Measurements from ENCODE around the gene BMP6. TPM values are rescaled to one million over a fixed set of nuclear protein-coding genes. Genes with fewer than 3 reads are reported as not detected.

BMP6 gene
- total RNA-seq, 1 experiment from 2014 or later = 1.6 TPM

DNA sequence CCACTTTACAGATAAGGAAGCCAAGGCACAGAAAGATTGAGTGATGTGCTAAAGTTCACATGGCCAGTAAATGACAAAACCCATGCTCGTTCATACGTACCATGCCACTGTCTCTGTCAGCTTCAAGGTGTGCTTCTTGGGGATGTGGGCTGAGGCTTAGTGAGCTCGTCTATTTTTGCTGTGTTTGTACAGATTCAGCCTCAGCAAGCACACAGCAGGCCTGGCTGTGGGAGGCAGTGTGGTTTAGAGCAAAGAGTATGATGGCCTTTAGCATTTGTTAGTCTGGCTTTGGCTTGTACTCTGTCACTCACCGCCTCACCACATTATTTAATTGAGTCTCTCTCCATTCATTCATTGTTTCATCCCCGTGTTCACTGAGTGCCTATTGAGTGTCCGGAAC is 55.3 kb downstream of the BMP6 start:
- CTCF ChIA-PET = no interaction called here
- ATAC-seq (no peak), DNase-seq (ENCODE audit: low read depth, low spot score) (no peak)
- no peaks in the 10 kb centered on the region for H3K36me3 ChIP-seq (ENCODE audit: control insufficient read depth in 1 of 2, insufficient read depth in 2 of 2, low read length in 2 of 2)
- H3K9me2 ChIP-seq (ENCODE audit: insufficient read depth) = no peaks in the 10 kb centered on the region
- intact Hi-C loops (cut with micrococcal nuclease) = no loop called here
- H2AFZ ChIP-seq (ENCODE audit: low read depth, low read length, poor library complexity, severe bottlenecking) = no peak overlapping the region
- H3K4me2 ChIP-seq (ENCODE audit: low read length) = no peak overlapping the region
- POLR2A ChIA-PET = no interaction called here
- H3K27ac ChIP-seq (ENCODE audit: low read depth, low read length) = no peak overlapping the region
- RAD21 ChIA-PET (ENCODE audit: low non-redundant PET in 1 of 2, low total read pairs in 2 of 2, uncharacterized antibody in 2 of 2, unreplicated experiment in 2 of 2) = no interaction called here
- no peaks in the 10 kb centered on the region for H3K79me2 ChIP-seq (ENCODE audit: insufficient read depth, low read length)
- peaks cover 24% of the 10 kb centered on the region for H3K27me3 ChIP-seq (ENCODE audit: insufficient read depth, low read length)
- H3K9me3 ChIP-seq (ENCODE audit: control insufficient read depth in 1 of 2, insufficient read depth in 1 of 2, low read depth in 1 of 2, low read length in 2 of 2) = no peaks in the 10 kb centered on the region
- no peak overlapping the region for H3K9ac ChIP-seq (ENCODE audit: low read length)
- no peak overlapping the region for H3K4me3 ChIP-seq (replicated peaks in 1 of 2; ENCODE audit: low read depth in 1 of 2, low read length in 2 of 2)
- H4K20me1 ChIP-seq (ENCODE audit: insufficient read depth) = no peaks in the 10 kb centered on the region
- TF ChIP-seq ZFX (IDR thresholded peaks at IDR 0.05) (no peak), EZH2 (IDR thresholded peaks at IDR 0.05) (no peak), TCF7L2 (IDR thresholded peaks at IDR 0.05; ENCODE audit: borderline replicate concordance, extremely low read depth, insufficient read depth, insufficient read length) (no peak), ZBTB33 (IDR thresholded peaks at IDR 0.05; ENCODE audit: extremely low read depth, insufficient replicate concordance, low read length) (no peak), ZNF274 (IDR thresholded peaks at IDR 0.05; ENCODE audit: low read depth, low read length) (no peak), EZH2phosphoT487 (IDR thresholded peaks at IDR 0.05; ENCODE audit: borderline replicate concordance) (no peak), SRF (IDR thresholded peaks at IDR 0.05; ENCODE audit: low read depth) (no peak), SIN3A (IDR thresholded peaks at IDR 0.05; ENCODE audit: low read depth) (no peak), CEBPB (IDR thresholded peaks at IDR 0.05; ENCODE audit: low read depth) (no peak)
- TF ChIP-seq, protein P1, sequence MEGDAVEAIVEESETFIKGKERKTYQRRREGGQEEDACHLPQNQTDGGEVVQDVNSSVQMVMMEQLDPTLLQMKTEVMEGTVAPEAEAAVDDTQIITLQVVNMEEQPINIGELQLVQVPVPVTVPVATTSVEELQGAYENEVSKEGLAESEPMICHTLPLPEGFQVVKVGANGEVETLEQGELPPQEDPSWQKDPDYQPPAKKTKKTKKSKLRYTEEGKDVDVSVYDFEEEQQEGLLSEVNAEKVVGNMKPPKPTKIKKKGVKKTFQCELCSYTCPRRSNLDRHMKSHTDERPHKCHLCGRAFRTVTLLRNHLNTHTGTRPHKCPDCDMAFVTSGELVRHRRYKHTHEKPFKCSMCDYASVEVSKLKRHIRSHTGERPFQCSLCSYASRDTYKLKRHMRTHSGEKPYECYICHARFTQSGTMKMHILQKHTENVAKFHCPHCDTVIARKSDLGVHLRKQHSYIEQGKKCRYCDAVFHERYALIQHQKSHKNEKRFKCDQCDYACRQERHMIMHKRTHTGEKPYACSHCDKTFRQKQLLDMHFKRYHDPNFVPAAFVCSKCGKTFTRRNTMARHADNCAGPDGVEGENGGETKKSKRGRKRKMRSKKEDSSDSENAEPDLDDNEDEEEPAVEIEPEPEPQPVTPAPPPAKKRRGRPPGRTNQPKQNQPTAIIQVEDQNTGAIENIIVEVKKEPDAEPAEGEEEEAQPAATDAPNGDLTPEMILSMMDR (IDR thresholded peaks at IDR 0.05 in 2 of 3, conservative IDR thresholded peaks at IDR 0.05 in 1 of 3; ENCODE audit: borderline replicate concordance in 1 of 3, insufficient read depth in 1 of 3, low read depth in 2 of 3, low read length in 2 of 3) = no peak
- no TSS peak for BruUV-seq (replicated peaks)
- no peaks in the 10 kb centered on the region for H3K4me1 ChIP-seq (ENCODE audit: control insufficient read depth in 1 of 2, insufficient read depth in 2 of 2, low read length in 2 of 2)

Data from HCT116 (cell line).